ENCODE measurements around the gene ENO1.
"Not testable (repeated sequence)": the region's sequence is repeated elsewhere in the genome, so short reads cannot be mapped to it uniquely, and the experiment has no call there.

Gene ENO1

GRCh38 chr1:8845104-8846097 lies 33.1 kb downstream of the ENO1 start:
- DNase-seq: no peak

- DNase-seq: no peak
Measured at GRCh38 chr1:8844501-8845006, 33.9 kb downstream of the ENO1 start.

- no peak for DNase-seq
Measured at GRCh38 chr1:8841395-8841794, 37.1 kb downstream of the ENO1 start.

- no peak for DNase-seq
Measured at GRCh38 chr1:8839990-8840389, 38.5 kb downstream of the ENO1 start.

- peak; percentile 42 for DNase-seq
Measured at GRCh38 chr1:8835941-8836643, 42.4 kb downstream of the ENO1 start.

GRCh38 chr1:8831340-8831739 lies 47.1 kb downstream of the ENO1 start:
- DNase-seq: no peak

GRCh38 chr1:8830732-8831131 lies 47.8 kb downstream of the ENO1 start:
- DNase-seq: not testable (repeated sequence)

GRCh38 chr1:8825985-8826481 lies 52.5 kb downstream of the ENO1 start:
- DNase-seq: peak; percentile 76

GRCh38 chr1:8823295-8823664 lies 55.2 kb downstream of the ENO1 start:
- no peak for DNase-seq

GRCh38 chr1:8822373-8823294 lies 55.9 kb downstream of the ENO1 start:
- DNase-seq: peak; percentile 94

- DNase-seq: peak; percentile 35
Measured at GRCh38 chr1:8821084-8821483, 57.4 kb downstream of the ENO1 start.

- not testable (repeated sequence) for DNase-seq
Measured at GRCh38 chr1:8818789-8819188, 59.7 kb downstream of the ENO1 start.

GRCh38 chr1:8818325-8818775 lies 60.1 kb downstream of the ENO1 start:
- peak; percentile 78 for DNase-seq

GRCh38 chr1:8817412-8818324 lies 60.8 kb downstream of the ENO1 start, which contains the start of gene RERE:
Gene RERE (minus strand): TSS chr1:8817640.
- DNase-seq: peak; percentile 96

GRCh38 chr1:8816831-8817411 lies 61.6 kb downstream of the ENO1 start:
- DNase-seq: no peak

- DNase-seq: peak; percentile 35
Measured at GRCh38 chr1:8816264-8816663, 62.2 kb downstream of the ENO1 start.

GRCh38 chr1:8815582-8816151 lies 62.8 kb downstream of the ENO1 start:
- DNase-seq: peak; percentile 39

GRCh38 chr1:8814865-8815264 lies 63.6 kb downstream of the ENO1 start:
- no peak for DNase-seq

GRCh38 chr1:8813991-8814390 lies 64.5 kb downstream of the ENO1 start:
- no peak for DNase-seq

All from fibroblast of skin of scalp (primary cell).